KG1 (cell line): Measurements from ENCODE around the gene EFCAB6.

ENCODE experiments used
- DNase-seq: peaks from one replicate; lab custom pipeline; 2025; lab: John Stamatoyannopoulos, UW

Gene EFCAB6

DNA sequence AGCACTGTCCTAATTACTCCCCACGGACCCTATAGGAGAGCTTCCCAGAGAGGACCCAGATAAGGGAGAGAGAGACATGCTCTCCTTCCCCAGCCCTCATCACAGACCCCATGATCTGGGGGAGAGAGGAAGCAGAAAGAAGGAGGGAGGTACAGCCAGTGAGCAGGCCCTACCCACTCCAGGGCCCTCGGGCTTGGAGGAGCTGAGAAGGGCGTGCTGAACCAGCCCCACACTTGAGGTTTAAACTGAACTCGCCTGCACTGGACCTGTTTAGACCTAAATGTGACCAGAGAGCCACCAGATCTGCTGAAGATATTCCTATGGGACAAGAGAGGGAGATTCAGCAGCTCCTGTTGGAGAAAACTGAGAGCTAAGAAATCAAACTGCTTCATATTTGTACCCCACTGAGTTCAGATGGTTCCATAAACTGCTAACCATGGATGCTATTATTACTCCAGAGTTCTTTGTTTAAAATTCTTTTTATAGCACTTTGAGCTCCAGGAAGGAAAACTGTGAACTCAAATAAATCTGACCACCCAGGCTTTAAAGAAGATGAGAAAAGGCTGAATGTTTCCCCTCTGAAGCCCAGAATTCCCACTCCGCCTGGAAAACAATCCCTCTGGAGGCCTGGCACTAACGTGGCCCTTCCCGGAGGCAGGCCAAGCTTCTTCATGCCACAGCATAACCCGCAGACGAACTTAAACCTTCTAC is 67.2 kb downstream of the EFCAB6 start:
- no peak for DNase-seq

DNA sequence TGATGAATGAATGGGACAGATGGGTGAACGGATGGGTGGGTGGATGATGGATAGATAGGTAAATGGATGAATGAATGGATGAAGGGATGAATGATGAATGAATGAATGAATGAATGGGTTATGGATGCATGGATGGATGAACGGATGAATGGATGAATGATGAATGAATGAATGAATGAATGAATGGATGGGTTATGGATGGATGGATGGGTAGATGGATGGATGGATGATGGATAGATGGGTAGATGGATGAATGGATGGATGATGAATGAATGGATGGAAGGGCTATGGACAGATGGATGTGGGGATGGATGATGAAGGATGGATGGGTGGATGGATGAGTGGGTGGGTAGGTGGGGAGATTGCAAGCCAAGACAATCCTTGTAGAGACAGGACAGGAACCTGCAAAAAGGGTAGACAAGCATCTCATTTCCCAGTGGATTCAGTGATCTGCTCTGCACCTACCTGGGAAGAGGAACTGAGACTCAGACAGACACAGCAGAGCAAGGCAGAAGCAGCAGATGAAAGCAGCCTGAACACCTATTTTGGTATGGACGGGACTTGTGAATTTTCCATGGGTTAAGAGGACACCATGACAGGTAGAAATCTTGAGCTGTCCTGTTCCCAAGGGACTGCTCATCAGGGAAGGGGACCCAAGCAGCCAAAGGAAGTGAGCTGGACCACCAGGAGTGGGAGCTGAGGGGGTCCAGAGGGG is 68.0 kb downstream of the EFCAB6 start:
- no peak for DNase-seq

DNA sequence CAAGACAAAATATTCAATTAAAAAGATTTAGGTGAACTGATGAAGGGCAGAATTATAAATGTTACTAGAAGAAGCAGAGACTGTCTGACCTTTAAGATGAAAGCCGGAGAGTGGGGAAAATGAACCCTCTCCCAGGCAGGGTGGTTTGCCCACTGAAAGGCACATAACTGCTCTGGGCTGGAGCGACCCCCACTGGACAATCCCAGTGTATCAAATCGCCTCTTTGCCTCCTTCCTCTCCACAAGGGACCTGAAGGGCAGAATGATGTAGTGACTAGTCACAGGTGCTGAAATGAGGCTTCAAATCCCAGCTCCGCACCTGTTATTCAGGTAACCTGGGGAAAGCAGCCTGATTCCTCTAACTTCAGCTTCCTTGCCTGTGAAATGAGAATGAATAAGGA is 69.0 kb downstream of the EFCAB6 start:
- no peak for DNase-seq

DNA sequence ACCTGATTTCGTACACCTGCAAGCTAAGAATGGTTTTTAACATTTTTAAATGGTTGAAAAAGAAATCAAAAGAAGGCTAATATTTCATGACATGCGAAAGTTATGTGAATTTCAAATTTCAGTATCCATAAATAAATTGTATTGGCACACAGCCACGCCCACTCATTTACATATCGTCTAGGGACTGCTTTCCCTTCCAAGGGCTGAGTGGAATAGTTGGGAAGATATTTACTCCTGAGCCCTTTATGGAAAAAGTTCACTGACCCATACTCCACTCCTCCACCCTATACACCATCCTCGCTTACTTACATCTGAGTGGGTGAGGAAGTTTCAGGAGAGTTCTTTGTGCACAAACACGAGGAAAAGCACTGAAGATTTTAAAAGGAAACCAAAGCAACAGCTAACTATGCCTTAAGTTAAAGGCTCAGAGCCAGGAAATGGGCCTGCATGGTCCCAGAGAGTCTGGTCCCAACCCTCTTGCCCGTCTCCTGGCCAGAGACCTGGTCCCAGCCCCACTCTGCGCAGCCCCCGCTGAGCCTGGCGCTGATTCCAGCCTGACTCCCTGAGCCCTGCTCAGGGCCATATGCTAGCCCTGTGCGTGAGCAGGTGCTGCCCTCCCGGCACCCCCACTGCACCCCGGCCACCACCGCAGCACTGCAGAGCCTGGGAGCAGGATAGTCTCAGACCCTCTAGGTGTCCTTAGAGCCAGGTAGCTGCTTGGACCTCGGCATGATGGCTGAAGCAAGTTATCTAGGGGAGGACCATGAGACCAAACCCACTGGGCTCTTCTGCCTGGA is 69.8 kb downstream of the EFCAB6 start:
- no peak for DNase-seq

DNA sequence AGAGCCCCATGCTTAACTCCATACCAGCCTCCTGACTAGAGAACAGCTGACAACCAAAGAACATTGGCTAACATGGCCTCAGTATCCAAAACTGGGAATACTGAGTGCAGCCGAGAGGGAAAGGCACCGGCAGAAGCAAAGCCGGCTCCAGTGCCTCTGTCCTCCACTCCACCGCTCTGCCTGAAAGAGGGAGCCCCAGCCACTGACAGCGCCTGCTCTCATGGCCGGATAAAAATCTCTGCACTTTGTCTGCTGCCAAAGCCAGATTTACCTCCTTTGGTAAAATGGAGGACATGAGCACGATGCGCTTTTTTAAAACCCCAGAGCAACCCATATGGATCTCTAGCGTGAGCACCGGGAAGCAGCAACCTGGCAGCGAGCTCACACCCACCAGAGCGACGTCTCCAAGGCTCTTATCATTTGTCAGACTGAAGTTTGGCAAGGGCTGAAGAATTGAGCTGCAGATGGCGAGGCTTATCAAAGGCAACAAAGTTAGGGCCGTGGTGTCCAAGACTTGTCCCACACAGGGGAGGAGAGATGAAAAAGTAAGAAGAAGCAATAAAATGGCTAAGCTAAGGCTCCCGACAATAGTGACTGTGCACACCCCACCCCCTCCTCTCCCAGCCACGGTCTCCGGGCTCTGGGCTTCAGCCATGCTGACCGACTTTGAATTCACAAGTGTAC is 71.4 kb downstream of the EFCAB6 start:
- no peak for DNase-seq

DNA sequence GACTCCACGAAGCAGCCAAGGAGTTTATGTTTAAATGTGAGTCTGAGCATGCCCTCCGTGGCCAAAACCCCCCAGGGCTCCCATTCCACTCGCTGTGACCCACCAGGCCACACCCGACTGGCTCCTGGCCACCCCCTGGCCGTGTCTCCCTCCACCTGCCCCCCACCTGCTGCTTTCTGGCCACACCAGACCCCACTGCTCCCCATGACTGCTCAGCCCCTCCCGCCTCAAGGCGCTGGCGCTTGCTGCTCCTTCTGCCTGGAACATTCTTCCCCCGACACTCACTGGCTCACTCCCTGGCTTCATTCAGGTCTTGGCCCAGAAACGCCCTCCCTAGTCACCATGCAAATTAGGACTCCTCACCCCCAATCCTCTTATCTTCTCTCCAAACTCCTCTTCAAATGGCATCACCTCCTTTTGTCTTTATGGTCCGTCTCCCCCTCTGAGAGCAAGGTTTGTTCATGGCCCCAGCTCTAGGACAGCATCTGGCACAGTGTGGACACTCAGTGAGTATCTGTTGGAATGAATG is 72.2 kb downstream of the EFCAB6 start:
- DNase-seq = no peak

DNA sequence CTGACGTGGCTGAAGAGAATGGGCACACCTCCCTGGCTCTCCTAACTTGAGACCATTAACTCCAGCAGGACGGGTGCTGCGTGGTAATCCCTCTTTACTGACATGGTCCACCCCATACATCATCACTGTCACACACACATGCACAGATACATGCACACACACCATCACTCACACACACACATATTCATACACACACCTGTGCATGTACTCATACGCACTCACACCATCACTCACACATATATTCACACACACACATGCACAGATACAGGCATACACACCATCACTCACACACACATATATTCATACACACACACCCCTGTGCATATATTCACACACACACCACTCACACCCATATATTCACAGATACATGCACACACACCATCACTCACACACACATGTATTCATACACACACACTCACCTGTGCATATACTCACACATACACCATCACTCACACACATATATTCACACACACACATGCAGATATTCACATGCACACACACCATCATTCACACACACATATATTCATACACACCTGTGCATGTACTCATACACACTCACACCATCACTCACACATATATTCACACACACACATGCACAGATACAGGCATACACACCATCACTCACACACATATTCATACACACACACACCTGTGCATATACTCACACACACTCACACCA is 74.8 kb downstream of the EFCAB6 start:
- DNase-seq = no peak

DNA sequence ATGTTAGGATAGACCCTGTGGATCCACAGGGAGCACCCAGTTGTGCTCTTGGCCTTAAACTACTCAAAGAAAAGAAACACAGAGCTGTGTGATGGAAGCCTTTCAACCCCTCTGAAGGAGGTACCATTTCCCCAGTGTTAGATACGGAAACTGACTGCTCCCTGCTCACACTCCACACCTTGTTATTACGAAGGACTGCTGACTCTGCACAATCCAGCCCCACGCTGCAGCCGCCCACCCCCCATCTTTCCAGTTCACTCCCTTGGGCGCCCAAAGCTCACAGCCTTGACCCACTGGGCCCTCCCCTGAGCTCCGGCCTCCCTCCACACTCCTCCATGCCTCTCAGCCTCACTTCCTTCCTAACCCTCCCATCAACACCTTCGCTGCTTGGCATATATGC is 75.5 kb downstream of the EFCAB6 start:
- no peak for DNase-seq

DNA sequence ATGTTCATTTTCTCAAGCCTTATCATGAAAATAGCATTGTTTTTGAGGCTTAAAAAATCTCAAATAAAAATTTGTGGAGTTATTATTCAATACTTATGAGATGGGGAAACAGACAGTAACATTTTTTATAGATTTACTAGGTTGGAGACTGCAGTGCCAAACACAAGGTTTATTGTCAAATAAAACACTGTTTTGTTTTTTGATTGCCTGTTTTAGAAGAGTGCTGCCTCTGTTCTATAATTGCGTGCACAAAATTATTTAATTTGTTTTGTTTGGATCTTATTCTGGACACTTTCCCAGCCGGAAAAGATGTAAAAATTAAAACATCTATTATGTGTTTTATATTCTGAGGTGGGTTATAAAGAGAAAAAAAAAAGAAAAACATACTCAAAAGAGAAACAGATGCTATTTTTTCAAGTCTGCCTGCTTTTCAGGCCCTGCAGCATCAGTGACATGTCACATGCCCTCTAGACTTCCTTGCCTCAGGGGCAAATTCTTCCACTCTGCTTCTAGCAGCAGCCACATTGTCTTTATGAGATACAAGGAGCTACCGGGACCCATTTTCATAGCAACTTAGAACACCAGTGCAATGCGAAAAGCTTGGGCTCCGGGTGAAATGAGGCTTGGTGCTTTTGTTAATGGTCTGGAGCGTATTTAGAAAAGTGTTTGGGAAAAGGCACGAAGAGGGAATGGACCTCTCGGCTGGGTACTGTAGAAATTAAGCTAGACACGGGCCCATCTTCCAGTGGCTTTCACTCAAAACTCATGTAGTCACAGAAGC is 77.5 kb downstream of the EFCAB6 start:
- no peak for DNase-seq

DNA sequence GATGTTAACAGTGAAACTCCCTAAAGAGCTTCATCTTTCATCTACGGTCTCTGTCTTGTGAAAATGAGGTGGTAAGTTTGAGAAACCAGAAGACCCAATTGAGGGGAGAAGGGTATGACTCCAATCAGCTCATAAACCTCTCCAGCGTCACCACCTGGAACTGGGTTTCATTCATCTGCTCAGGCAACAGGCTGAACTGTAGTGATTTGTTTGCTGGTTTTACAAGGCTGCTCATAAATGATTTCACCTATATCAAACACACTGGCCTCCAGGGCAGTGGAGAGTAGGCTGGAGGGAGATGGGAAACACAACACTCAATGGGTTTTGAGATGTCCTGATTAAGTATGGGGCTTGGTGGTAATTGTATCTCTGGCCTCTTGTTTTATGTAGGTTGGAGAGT is 79.0 kb downstream of the EFCAB6 start:
- DNase-seq = no peak

DNA sequence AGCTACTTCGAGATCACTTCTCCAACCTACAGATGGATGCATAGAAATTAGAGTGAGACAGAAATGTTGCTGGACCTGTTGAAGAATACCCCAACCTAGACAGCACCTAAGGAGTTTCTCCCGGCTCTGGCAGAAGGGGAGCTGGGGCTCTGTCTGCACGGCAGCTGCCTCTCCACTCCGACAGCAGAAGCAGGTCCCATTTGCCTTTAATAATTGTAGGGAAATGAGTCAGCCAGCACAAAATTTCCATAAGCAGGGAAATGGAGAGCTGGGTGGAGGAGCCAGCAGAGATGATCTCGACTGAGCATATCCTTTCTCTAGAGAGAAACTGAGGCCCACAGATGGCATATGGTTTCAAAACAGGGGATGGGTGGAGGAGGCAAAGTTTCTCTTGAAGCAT is 80.1 kb downstream of the EFCAB6 start:
- no peak for DNase-seq

DNA sequence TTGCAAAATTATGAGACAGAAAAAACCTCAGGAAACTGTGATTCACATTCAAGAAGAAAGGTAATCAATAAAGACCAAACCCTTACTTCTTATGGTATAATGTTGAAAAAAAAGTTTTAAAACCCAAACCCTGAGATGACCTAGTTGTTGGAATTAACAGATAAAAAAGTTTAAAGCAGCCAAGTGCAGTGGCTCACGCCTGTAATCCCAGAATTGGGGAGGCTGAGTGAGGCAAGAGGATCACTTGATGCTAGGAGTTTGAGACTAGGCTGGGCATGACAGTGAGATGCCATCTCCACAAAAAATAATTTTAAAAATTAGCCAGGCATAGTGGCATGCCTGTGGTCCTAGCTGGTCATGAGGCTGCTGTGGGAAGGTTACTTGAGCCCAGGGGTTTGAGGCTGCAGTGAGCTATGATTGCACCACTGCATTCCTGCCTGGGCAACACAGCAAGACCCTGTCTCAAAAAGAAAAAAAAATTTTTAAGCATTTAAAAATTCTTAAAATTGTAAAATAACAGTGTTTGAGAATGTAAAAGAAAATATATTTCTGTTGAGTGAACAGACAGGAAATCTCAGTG is 85.1 kb downstream of the EFCAB6 start:
- no peak for DNase-seq

DNA sequence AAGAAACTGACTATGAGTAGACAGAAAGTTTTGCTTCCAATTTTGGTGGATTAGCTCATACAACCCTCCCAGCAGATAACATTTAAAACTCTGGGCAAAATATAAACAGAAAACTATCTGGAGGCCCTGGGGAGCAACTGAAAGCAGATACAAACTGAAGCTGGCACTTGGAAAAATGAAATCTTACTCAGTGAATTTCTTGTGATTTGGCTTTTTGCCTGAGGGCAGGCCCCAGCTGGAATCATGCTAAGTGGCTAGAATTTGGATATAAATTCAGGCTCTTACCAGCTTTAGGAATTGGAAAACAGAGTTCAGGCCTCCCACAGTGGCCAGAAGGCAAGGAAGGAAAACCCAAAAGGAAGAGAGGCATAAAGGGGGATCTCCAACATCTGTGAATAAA is 85.8 kb downstream of the EFCAB6 start:
- DNase-seq = no peak

DNA sequence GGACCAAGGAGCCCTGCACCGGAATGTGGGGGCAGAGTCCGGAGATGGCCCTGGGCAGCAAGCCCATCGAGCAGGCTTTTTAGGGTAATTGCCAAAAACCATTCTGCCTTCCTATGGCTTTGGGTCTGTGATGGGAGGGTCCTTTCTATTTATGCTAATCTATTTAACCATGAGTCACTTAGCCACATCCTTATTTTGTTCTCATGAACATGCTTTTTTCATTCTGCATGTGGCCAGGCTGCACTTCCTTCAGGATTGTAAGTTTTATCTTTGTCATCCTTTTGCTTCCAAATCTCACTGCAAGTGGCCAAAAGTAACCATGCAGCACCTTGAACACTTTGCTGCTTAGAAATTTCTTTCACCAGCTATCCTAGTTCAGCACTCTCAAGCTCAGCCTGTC is 88.3 kb downstream of the EFCAB6 start:
- DNase-seq = no peak

DNA sequence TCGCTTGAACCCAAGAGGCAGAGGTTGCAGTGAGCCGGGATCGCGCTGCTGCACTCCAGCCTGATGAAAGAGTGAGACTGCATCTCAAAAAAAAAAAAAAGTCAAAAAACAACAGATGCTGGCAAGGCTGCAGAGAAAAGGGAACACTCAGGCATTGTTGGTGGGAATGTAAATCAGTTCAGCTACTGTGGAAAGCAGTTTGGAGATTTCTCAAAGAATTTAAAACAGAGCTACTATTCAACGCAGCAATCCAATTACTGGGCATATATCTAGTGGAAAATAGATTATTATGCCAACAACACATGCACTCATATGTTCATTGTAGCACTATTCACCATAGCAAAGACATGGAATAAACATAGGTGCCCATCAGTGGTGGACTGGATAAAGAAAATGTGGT is 89.7 kb downstream of the EFCAB6 start:
- DNase-seq = no peak

DNA sequence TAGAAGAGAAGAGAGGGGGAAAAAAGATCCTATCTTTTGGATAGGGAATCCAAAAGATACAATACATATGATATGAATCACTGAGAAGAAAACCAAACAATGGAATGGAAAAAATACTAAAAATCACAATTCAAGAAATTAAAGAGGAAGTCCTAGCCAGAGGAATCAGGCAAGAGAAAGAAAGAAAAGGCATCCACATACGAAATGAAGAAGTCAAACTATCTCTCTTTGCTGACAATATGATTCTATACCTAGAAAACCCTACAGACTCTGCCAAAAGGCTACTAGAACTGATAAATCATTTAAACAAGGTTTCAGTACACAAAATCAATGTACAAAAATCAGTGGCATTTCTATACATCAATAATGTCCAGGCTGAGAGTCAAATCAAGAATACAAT is 91.4 kb downstream of the EFCAB6 start:
- no peak for DNase-seq

DNA sequence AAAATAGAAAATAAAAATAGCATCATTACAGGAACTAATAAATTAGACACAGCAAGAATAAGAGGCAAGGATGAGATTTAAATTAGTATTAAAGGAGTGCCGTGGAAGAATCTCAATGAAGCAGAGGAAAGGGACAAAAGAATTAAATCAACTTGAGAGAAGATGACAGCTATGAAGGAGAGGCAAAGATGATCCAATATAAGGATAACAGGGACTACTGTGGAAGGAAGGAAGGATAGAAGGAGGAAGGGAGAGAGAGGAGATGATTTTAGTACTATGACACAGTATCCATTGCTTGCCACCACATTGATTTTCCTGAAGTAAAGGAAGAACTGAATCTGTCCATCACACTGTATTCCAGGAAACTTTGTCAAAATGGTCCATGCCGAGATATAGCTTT is 98.0 kb downstream of the EFCAB6 start:
- DNase-seq = no peak

DNA sequence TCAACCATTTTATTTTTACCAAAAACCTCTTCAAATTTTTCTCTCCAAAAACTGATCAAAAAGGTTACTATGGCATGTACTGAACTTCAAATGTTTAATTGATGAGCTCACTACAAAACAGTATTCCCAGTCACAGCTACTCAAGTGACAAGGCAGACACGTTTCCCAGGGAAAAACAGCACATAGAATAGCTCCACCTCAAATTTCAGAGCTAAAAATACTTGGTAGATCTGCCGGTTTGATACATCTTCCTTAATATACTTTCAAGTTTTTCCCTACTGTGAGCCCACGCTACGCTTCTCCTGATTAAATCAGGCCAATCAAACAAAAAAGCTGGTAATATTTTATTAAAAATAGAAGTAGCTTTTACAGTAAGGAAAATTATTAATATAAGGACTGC is 100.4 kb downstream of the EFCAB6 start:
- DNase-seq = no peak

DNA sequence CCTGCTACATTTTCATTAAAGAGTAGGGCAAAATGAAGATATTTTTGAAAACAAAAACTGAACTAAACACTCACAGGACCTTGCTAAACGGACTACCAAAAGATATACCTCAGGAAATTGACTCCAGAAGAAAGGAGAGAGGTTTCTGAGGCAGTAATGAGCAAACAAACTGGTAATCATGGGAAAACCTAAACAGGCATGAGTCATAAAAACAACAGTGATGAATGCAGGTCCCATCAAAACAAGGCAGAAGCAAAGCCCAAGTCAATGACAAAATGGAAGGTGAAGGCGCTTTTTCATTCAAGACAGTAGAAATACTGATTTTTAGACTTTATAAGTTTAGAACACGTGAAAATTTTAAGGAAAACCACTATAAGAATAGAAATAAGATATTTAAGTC is 104.5 kb downstream of the EFCAB6 start:
- no peak for DNase-seq

DNA sequence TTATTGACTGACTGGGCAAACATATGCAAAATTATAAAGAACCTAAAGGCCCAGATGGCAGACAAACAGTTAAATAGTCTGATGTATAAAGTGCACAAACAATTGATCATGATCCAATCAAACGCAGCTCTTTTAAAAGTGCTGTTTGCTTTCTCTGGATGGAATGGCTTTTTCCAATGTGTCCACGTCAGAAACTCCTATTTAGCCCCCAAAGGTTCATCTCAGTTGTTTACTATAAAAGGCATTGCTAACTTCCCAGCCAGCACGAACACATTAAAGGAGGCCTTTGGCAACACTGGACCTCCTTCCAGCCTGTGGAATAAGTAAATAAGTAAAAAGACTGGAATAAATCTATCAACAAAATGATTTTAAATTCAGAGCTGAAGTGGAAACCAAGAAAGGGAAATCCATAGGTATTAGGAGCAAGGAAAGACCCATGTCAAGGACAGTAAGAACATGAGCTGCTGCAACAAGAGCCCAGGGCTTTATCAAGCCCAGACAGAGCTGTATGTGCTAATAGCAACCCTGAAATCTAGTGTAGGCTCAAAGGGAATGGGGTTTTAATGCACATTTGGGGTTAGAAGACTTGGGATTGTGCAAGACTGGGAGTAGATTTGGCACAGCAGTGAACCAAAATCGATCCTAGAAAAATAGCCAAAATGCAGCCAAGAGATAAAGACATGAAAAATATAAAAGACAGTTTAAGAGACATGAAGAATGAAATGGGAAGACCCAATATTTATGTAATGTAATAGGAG is 105.4 kb downstream of the EFCAB6 start:
- DNase-seq = no peak
